HEK293 (cell line): ENCODE data around the gene ATP4A.

Experiments
- CTCF ChIA-PET: fragments of 350-600 bp; formaldehyde crosslinking; extraction: SDS; loops from one replicate; lab custom pipeline; 2021; ENCODE audit warnings: antibody characterized with exemption; lab: Yijun Ruan, JAX
- POLR2A ChIA-PET: fragments of 300-600 bp; formaldehyde crosslinking; extraction: SDS; loops from one replicate; lab custom pipeline; 2020; ENCODE audit warnings: antibody characterized with exemption, inconsistent platforms; lab: Yijun Ruan, JAX
- H3K27ac ChIP-seq: fragments of 200-500 bp; sonication (Bioruptor generic); 2 replicates; pipeline ENCODE4 v1.5.1; 2014; ENCODE audit warnings: low read depth, low read length, control low read depth, inconsistent platforms; ENCODE audit errors: extremely low read depth
- H3K36me3 ChIP-seq, 2 experiments: fragments of 200-500 bp in 1 of 2; sonication (Bioruptor generic) in 1 of 2; 1 replicate in 1 of 2; 2 replicates in 1 of 2; pipeline ENCODE4 v1.5.1; 2014 to 2017; ENCODE audit warnings: inconsistent platforms in 2 of 2, low read length in 2 of 2; ENCODE audit not compliant: control insufficient read depth in 2 of 2, insufficient read depth in 1 of 2
- H3K4me1 ChIP-seq: fragments of 200-500 bp; sonication (Bioruptor generic); 2 replicates; pipeline ENCODE4 v1.5.1; 2014; ENCODE audit warnings: mild to moderate bottlenecking, low read length, inconsistent platforms; ENCODE audit not compliant: control insufficient read depth, insufficient read depth
- H3K4me3 ChIP-seq: 2 replicates; pipeline ENCODE4 v1.5.1; 2011; ENCODE audit warnings: low read depth, mild to moderate bottlenecking, control low read depth, low read length, moderate library complexity
- H3K9me3 ChIP-seq: fragments of 200-500 bp; sonication (Bioruptor generic); 2 replicates; pipeline ENCODE4 v1.5.1; 2014; ENCODE audit warnings: low read depth, low read length, inconsistent platforms; ENCODE audit not compliant: control insufficient read depth, insufficient read depth
- EGR2 ChIP-seq: fragments of 450-650 bp; formaldehyde crosslinking; IDR thresholded peaks from 2 replicates; pipeline ENCODE4 v1.5.1; 2016; ENCODE audit warnings: low read depth, missing biosample characterization, missing genetic modification characterization
- GLIS2 ChIP-seq: fragments of 450-650 bp; formaldehyde crosslinking; IDR thresholded peaks from 2 replicates; pipeline ENCODE4 v1.5.1; 2016; ENCODE audit warnings: missing biosample characterization, missing genetic modification characterization
- ZBTB20 ChIP-seq: fragments of 450-650 bp; formaldehyde crosslinking; IDR thresholded peaks from 2 replicates; pipeline ENCODE4 v1.5.1; 2016; ENCODE audit warnings: missing biosample characterization, missing genetic modification characterization
- ZBTB26 ChIP-seq: fragments of 450-650 bp; formaldehyde crosslinking; optimal IDR thresholded peaks from 2 replicates; pipeline ENCODE3; 2016; ENCODE audit warnings: missing biosample characterization, mild to moderate bottlenecking, missing genetic modification characterization
- ZBTB48 ChIP-seq: fragments of 450-650 bp; formaldehyde crosslinking; IDR thresholded peaks from 2 replicates; pipeline ENCODE4 v1.5.1; 2016; ENCODE audit warnings: missing biosample characterization, missing genetic modification characterization
- ZFHX2 ChIP-seq: fragments of 450-650 bp; formaldehyde crosslinking; conservative IDR thresholded peaks from 2 replicates; pipeline ENCODE4 v1.5.1; 2016; ENCODE audit warnings: missing biosample characterization, missing genetic modification characterization
- ZFP37 ChIP-seq: fragments of 450-650 bp; formaldehyde crosslinking; IDR thresholded peaks from 2 replicates; pipeline ENCODE4 v1.5.1; 2016; ENCODE audit warnings: missing biosample characterization, missing genetic modification characterization
- ZNF148 ChIP-seq: fragments of 450-650 bp; formaldehyde crosslinking; IDR thresholded peaks from 2 replicates; pipeline ENCODE4 v1.5.0; 2017; ENCODE audit warnings: missing biosample characterization, missing genetic modification characterization, borderline replicate concordance
- ZNF391 ChIP-seq: fragments of 450-650 bp; formaldehyde crosslinking; IDR thresholded peaks from 2 replicates; pipeline ENCODE4 v1.5.1; 2016; ENCODE audit warnings: low read depth, missing biosample characterization, missing genetic modification characterization, borderline replicate concordance
- ZNF548 ChIP-seq: fragments of 450-650 bp; formaldehyde crosslinking; IDR thresholded peaks from 2 replicates; pipeline ENCODE4 v1.5.1; 2016; ENCODE audit warnings: missing biosample characterization, missing genetic modification characterization
- ZNF629 ChIP-seq: fragments of 450-650 bp; formaldehyde crosslinking; IDR thresholded peaks from 2 replicates; pipeline ENCODE4 v1.5.1; 2017; ENCODE audit warnings: missing biosample characterization, missing genetic modification characterization
- ZNF645 ChIP-seq: fragments of 450-650 bp; formaldehyde crosslinking; IDR thresholded peaks from 2 replicates; pipeline ENCODE4; 2016; ENCODE audit warnings: missing biosample characterization, missing genetic modification characterization
- ZNF707 ChIP-seq: fragments of 450-650 bp; formaldehyde crosslinking; IDR thresholded peaks from 2 replicates; pipeline ENCODE4 v1.5.1; 2016; ENCODE audit warnings: missing biosample characterization, missing genetic modification characterization
- ZNF791 ChIP-seq: fragments of 450-650 bp; formaldehyde crosslinking; IDR thresholded peaks from 2 replicates; pipeline ENCODE4 v1.5.1; 2016; ENCODE audit warnings: missing biosample characterization, missing genetic modification characterization
- ZNF843 ChIP-seq: fragments of 450-650 bp; formaldehyde crosslinking; IDR thresholded peaks from 2 replicates; pipeline ENCODE4 v1.5.1; 2016; ENCODE audit warnings: missing biosample characterization, missing genetic modification characterization
- TF ChIP-seq, protein P1 (sequence below): fragments of 450-650 bp; formaldehyde crosslinking; IDR thresholded peaks from 2 replicates; pipeline ENCODE4 v1.5.1; 2016; ENCODE audit warnings: missing biosample characterization, missing genetic modification characterization
- TF ChIP-seq, protein P2 (sequence below): IDR thresholded peaks from 2 replicates; pipeline ENCODE4 v1.6.1; 2011; ENCODE audit warnings: mild to moderate bottlenecking, low read depth, low read length, borderline replicate concordance
- TF ChIP-seq, protein P3 (sequence below): fragments of 450-650 bp; formaldehyde crosslinking; IDR thresholded peaks from 2 replicates; pipeline ENCODE4 v1.5.1; 2016; ENCODE audit warnings: missing biosample characterization, missing genetic modification characterization

The ATP4A gene

DNA sequence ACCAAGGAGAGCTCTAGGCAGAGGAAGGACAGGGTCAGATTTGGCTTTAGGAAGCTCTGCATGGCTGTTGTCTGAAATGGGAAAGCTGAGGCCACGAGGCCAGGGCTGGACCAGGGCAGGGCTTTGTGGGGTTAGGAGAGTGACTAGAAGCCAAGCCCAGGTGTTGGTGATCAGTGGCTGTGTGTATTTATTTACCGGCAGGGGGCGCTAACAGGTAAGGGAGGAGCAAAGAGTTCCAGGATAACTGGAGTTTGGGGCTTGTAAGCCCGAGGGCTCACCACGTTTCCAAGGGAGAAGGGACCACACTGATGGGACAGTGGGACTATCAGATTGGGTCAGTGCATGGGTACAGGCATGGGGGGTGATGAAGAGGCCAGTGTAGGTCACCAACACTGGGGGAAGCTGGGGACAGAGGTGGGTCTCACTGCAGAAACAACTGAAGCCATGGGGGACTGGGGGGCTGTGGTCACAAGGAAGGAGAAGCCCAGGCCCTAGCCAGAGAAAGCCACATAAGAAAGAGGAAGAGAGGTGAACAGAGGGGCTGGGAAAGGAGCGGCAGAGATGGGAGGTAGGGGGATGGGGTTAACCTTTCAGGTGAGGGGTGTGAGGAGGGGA lies 14.2 kb downstream of the ATP4A start (continued):
- TF ChIP-seq, protein P1, sequence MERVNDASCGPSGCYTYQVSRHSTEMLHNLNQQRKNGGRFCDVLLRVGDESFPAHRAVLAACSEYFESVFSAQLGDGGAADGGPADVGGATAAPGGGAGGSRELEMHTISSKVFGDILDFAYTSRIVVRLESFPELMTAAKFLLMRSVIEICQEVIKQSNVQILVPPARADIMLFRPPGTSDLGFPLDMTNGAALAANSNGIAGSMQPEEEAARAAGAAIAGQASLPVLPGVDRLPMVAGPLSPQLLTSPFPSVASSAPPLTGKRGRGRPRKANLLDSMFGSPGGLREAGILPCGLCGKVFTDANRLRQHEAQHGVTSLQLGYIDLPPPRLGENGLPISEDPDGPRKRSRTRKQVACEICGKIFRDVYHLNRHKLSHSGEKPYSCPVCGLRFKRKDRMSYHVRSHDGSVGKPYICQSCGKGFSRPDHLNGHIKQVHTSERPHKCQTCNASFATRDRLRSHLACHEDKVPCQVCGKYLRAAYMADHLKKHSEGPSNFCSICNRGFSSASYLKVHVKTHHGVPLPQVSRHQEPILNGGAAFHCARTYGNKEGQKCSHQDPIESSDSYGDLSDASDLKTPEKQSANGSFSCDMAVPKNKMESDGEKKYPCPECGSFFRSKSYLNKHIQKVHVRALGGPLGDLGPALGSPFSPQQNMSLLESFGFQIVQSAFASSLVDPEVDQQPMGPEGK (tag by site-specific recombination): 0 out of 2 replicates have a peak, but pooled peaks have one; percentile 38
- peak; percentile 16 for TF ChIP-seq ZBTB26 (tag by site-specific recombination)

DNA sequence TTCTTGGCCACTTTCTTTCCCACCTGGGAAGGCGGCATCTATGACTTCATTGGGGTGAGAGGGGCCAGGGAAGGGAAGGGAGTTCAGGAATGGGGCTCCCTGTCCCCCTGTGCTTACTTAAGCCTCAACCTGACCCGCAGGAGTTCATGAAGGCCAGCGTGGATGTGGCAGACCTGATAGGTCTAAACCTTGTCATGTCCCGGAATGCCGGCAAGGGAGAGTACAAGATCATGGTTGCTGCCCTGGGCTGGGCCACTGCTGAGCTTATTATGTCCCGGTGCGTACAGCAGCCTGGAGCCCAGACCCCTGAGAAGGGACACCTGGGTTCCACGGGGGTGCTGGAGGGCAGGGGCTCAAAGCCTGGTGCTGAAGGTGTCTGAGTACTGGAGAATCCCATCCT lies 16.9 kb downstream of the ATP4A start:
- H3K36me3 ChIP-seq: peaks cover 37 to 65% of the 10 kb centered on the region in 2 experiments
- POLR2A ChIA-PET: interaction anchor here (0.8 kb wide), 1 partner anchor 9 kb away, joined by 3 read pairs; no protein-coding TSS in a partner anchor
- TF ChIP-seq ZBTB48 (tag by site-specific recombination) (0 out of 2 replicates have a peak, but pooled peaks have one; percentile 21), ZNF548 (no peak)
- TF ChIP-seq, all 188 proteins: peak for 1
- no peak overlapping the region; the same call in none of the 2 replicates for H3K4me3 ChIP-seq
- CTCF ChIA-PET: interaction anchor here (0.5 to 3.9 kb wide), 5 partner anchors 11 to 193 kb away, joined by 4 to 53 read pairs (median 25); partner anchors contain the start of gene HAUS5
- no peaks in the 10 kb centered on the region for H3K9me3 ChIP-seq
- H3K27ac ChIP-seq: peak overlapping the region; percentile 94; the same call in 1 of the 2 replicates
- H3K4me1 ChIP-seq: peaks cover 16% of the 10 kb centered on the region

- peak overlapping the region; percentile 94 for H3K27ac ChIP-seq
- H3K36me3 ChIP-seq: peaks cover 43 to 65% of the 10 kb centered on the region in 2 experiments
- no peaks in the 10 kb centered on the region for H3K9me3 ChIP-seq
- H3K4me3 ChIP-seq: peak overlapping the region; percentile 62
- peaks cover 16% of the 10 kb centered on the region for H3K4me1 ChIP-seq
- ChIA-PET CTCF (interaction anchor here (3.6 to 3.8 kb wide), 2 partner anchors 12 to 36 kb away, joined by 48 to 53 read pairs; no protein-coding TSS in a partner anchor), POLR2A (interaction anchor here (0.8 kb wide), 1 partner anchor 10 kb away, joined by 3 read pairs; no protein-coding TSS in a partner anchor)
- no peak; the same call in 1 of the 2 replicates for TF ChIP-seq ZNF645 (tag by site-specific recombination)
- no peak for TF ChIP-seq ZNF791 (tag by site-specific recombination)
- no peak for TF ChIP-seq ZNF843 (tag by site-specific recombination)
- peak; percentile 10 for TF ChIP-seq GLIS2
- peak; percentile 76 for TF ChIP-seq ZFHX2 (tag by site-specific recombination)
- TF ChIP-seq, protein P2, sequence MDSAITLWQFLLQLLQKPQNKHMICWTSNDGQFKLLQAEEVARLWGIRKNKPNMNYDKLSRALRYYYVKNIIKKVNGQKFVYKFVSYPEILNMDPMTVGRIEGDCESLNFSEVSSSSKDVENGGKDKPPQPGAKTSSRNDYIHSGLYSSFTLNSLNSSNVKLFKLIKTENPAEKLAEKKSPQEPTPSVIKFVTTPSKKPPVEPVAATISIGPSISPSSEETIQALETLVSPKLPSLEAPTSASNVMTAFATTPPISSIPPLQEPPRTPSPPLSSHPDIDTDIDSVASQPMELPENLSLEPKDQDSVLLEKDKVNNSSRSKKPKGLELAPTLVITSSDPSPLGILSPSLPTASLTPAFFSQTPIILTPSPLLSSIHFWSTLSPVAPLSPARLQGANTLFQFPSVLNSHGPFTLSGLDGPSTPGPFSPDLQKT: no peak
- peak; percentile 79 for TF ChIP-seq EGR2 (tag by site-specific recombination)
- TF ChIP-seq ZNF148 (tag by site-specific recombination): no peak
- peak; percentile 90; the same call in 1 of the 2 replicates for TF ChIP-seq ZBTB20 (tag by site-specific recombination)
- TF ChIP-seq ZNF629 (tag by site-specific recombination): no peak
- TF ChIP-seq ZBTB26 (tag by site-specific recombination): peak; percentile 70
- TF ChIP-seq ZNF707 (tag by site-specific recombination): no peak; the same call in 1 of the 2 replicates
- no peak; the same call in 1 of the 2 replicates for TF ChIP-seq ZNF391
- TF ChIP-seq ZFP37 (tag by site-specific recombination): 0 out of 2 replicates have a peak, but pooled peaks have one; percentile 9
- TF ChIP-seq, protein P3, sequence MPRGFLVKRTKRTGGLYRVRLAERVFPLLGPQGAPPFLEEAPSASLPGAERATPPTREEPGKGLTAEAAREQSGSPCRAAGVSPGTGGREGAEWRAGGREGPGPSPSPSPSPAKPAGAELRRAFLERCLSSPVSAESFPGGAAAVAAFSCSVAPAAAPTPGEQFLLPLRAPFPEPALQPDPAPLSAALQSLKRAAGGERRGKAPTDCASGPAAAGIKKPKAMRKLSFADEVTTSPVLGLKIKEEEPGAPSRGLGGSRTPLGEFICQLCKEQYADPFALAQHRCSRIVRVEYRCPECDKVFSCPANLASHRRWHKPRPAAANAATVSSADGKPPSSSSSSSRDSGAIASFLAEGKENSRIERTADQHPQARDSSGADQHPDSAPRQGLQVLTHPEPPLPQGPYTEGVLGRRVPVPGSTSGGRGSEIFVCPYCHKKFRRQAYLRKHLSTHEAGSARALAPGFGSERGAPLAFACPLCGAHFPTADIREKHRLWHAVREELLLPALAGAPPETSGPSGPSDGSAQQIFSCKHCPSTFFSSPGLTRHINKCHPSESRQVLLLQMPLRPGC (tag by site-specific recombination): no peak; the same call in 1 of the 2 replicates
These were observed 17.5 kb downstream of the ATP4A start for GRCh38 chr19:35545855-35546381.
